ENCODE results near the gene ITPK1.

Gene ITPK1

GRCh38 chr14:93031505-93032315 is 84.0 kb downstream of the ITPK1 start:
- Histone ChIP-seq H4K8ac (ENCODE audit: low read length) (no peak overlapping the region), H2AK5ac (ENCODE audit: low read length, severe bottlenecking) (no peak overlapping the region), H3K4me1 (ENCODE audit: control insufficient read depth, insufficient read depth, low read depth, low read length) (peaks cover 32% of the 10 kb centered on the region), H3K9me3 (ENCODE audit: control insufficient read depth, low read length) (no peaks in the 10 kb centered on the region), H3K79me1 (replicated peaks; ENCODE audit: low read length, poor library complexity, severe bottlenecking) (peaks cover 2% of the 10 kb centered on the region), H2BK5ac (ENCODE audit: low read depth, low read length, poor library complexity, severe bottlenecking) (no peak overlapping the region), H2AFZ (ENCODE audit: low read depth, low read length) (no peak overlapping the region), H2BK120ac (ENCODE audit: low read depth, low read length) (no peak overlapping the region), H2BK12ac (ENCODE audit: low read length in 2 of 2) (no peak overlapping the region), H4K91ac (ENCODE audit: low read length) (no peak overlapping the region), H2BK15ac (ENCODE audit: low read depth, poor library complexity, severe bottlenecking) (no peak overlapping the region), H3K23ac (ENCODE audit: low read length in 2 of 2) (no peak overlapping the region), H3K14ac (ENCODE audit: low read length in 2 of 2) (no peak overlapping the region), H3K9ac (ENCODE audit: low read length) (no peak overlapping the region), H3K4me3 (ENCODE audit: insufficient read depth in 1 of 2, low read depth in 1 of 2, low read length in 2 of 2) (no peak overlapping the region), H3K4me2 (ENCODE audit: low read length, poor library complexity, severe bottlenecking) (no peak overlapping the region), H3K4ac (ENCODE audit: low read depth in 1 of 2, low read length in 2 of 2) (no peak overlapping the region), H3K18ac (ENCODE audit: low read depth in 1 of 2, low read length in 2 of 2) (no peak overlapping the region), H3K27ac (ENCODE audit: low read length, poor library complexity, severe bottlenecking) (no peak overlapping the region), H3K36me3 (ENCODE audit: control insufficient read depth in 1 of 2, insufficient read depth in 2 of 2, low read depth in 1 of 2, low read length in 2 of 2) (no peaks in the 10 kb centered on the region), H3K27me3 (ENCODE audit: control insufficient read depth in 1 of 2, insufficient read depth in 1 of 2, low read length in 2 of 2) (peaks cover 0 to 3% of the 10 kb centered on the region in 2 experiments)
- WGBS, result 91% methylated on average over 12 of the region's 15 CpGs
- DNase-seq, result no peak

- Histone ChIP-seq H3K4me2 (ENCODE audit: low read length, poor library complexity, severe bottlenecking) (no peak overlapping the region), H2AFZ (ENCODE audit: low read depth, low read length) (no peak overlapping the region), H3K4ac (ENCODE audit: low read depth in 1 of 2, low read length in 2 of 2) (no peak overlapping the region), H2BK15ac (ENCODE audit: low read depth, poor library complexity, severe bottlenecking) (no peak overlapping the region), H3K27ac (ENCODE audit: low read length, poor library complexity, severe bottlenecking) (no peak overlapping the region), H3K18ac (ENCODE audit: low read depth in 1 of 2, low read length in 2 of 2) (no peak overlapping the region), H2BK12ac (ENCODE audit: low read length in 2 of 2) (no peak overlapping the region), H2BK120ac (ENCODE audit: low read depth, low read length) (no peak overlapping the region), H3K4me1 (ENCODE audit: control insufficient read depth, insufficient read depth, low read depth, low read length) (peaks cover 23% of the 10 kb centered on the region), H3K4me3 (ENCODE audit: insufficient read depth in 1 of 2, low read depth in 1 of 2, low read length in 2 of 2) (no peak overlapping the region), H3K27me3 (ENCODE audit: control insufficient read depth in 1 of 2, insufficient read depth in 1 of 2, low read length in 2 of 2) (peaks cover 0 to 3% of the 10 kb centered on the region in 2 experiments), H2AK5ac (ENCODE audit: low read length, severe bottlenecking) (no peak overlapping the region), H3K36me3 (ENCODE audit: control insufficient read depth in 1 of 2, insufficient read depth in 2 of 2, low read depth in 1 of 2, low read length in 2 of 2) (no peaks in the 10 kb centered on the region), H3K23ac (ENCODE audit: low read length in 2 of 2) (no peak overlapping the region), H2BK5ac (ENCODE audit: low read depth, low read length, poor library complexity, severe bottlenecking) (no peak overlapping the region), H3K9me3 (ENCODE audit: control insufficient read depth, low read length) (no peaks in the 10 kb centered on the region), H3K14ac (ENCODE audit: low read length in 2 of 2) (no peak overlapping the region), H4K8ac (ENCODE audit: low read length) (no peak overlapping the region), H3K9ac (ENCODE audit: low read length) (no peak overlapping the region), H3K79me1 (replicated peaks; ENCODE audit: low read length, poor library complexity, severe bottlenecking) (peaks cover 2% of the 10 kb centered on the region), H4K91ac (ENCODE audit: low read length) (no peak overlapping the region)
- no peak for DNase-seq
- WGBS, result 87% methylated on average over 10 of the region's 10 CpGs
Observed at GRCh38 chr14:93030761-93031160, 85.0 kb downstream of the ITPK1 start.

- Histone ChIP-seq H3K4me3 (ENCODE audit: insufficient read depth in 1 of 2, low read depth in 1 of 2, low read length in 2 of 2) (no peak overlapping the region), H3K4ac (ENCODE audit: low read depth in 1 of 2, low read length in 2 of 2) (no peak overlapping the region), H2BK12ac (ENCODE audit: low read length in 2 of 2) (no peak overlapping the region), H3K79me1 (replicated peaks; ENCODE audit: low read length, poor library complexity, severe bottlenecking) (peaks cover 2% of the 10 kb centered on the region), H3K27me3 (ENCODE audit: control insufficient read depth in 1 of 2, insufficient read depth in 1 of 2, low read length in 2 of 2) (peaks cover 0 to 3% of the 10 kb centered on the region in 2 experiments), H3K9me3 (ENCODE audit: control insufficient read depth, low read length) (no peaks in the 10 kb centered on the region), H3K9ac (ENCODE audit: low read length) (no peak overlapping the region), H3K4me1 (ENCODE audit: control insufficient read depth, insufficient read depth, low read depth, low read length) (peaks cover 19% of the 10 kb centered on the region), H3K18ac (ENCODE audit: low read depth in 1 of 2, low read length in 2 of 2) (no peak overlapping the region), H3K36me3 (ENCODE audit: control insufficient read depth in 1 of 2, insufficient read depth in 2 of 2, low read depth in 1 of 2, low read length in 2 of 2) (no peaks in the 10 kb centered on the region), H4K91ac (ENCODE audit: low read length) (no peak overlapping the region), H4K8ac (ENCODE audit: low read length) (no peak overlapping the region), H3K27ac (ENCODE audit: low read length, poor library complexity, severe bottlenecking) (no peak overlapping the region), H3K14ac (ENCODE audit: low read length in 2 of 2) (no peak overlapping the region), H2BK15ac (ENCODE audit: low read depth, poor library complexity, severe bottlenecking) (no peak overlapping the region), H3K4me2 (ENCODE audit: low read length, poor library complexity, severe bottlenecking) (no peak overlapping the region), H2AK5ac (ENCODE audit: low read length, severe bottlenecking) (no peak overlapping the region), H3K23ac (ENCODE audit: low read length in 2 of 2) (no peak overlapping the region), H2BK5ac (ENCODE audit: low read depth, low read length, poor library complexity, severe bottlenecking) (no peak overlapping the region), H2AFZ (ENCODE audit: low read depth, low read length) (no peak overlapping the region), H2BK120ac (ENCODE audit: low read depth, low read length) (no peak overlapping the region)
- no peak for DNase-seq
- 91% methylated on average over 7 of the region's 8 CpGs for WGBS
Observed at GRCh38 chr14:93029911-93030508, 85.7 kb downstream of the ITPK1 start.

- Histone ChIP-seq H3K4me3 (ENCODE audit: insufficient read depth in 1 of 2, low read depth in 1 of 2, low read length in 2 of 2) (no peak overlapping the region), H2AK5ac (ENCODE audit: low read length, severe bottlenecking) (no peak overlapping the region), H3K9me3 (ENCODE audit: control insufficient read depth, low read length) (no peaks in the 10 kb centered on the region), H3K27ac (ENCODE audit: low read length, poor library complexity, severe bottlenecking) (no peak overlapping the region), H2BK15ac (ENCODE audit: low read depth, poor library complexity, severe bottlenecking) (no peak overlapping the region), H3K4me2 (ENCODE audit: low read length, poor library complexity, severe bottlenecking) (no peak overlapping the region), H3K27me3 (ENCODE audit: control insufficient read depth in 1 of 2, insufficient read depth in 1 of 2, low read length in 2 of 2) (peaks cover 0 to 3% of the 10 kb centered on the region in 2 experiments), H2BK120ac (ENCODE audit: low read depth, low read length) (no peak overlapping the region), H3K18ac (ENCODE audit: low read depth in 1 of 2, low read length in 2 of 2) (no peak overlapping the region), H4K8ac (ENCODE audit: low read length) (no peak overlapping the region), H2AFZ (ENCODE audit: low read depth, low read length) (no peak overlapping the region), H2BK12ac (ENCODE audit: low read length in 2 of 2) (no peak overlapping the region), H3K4me1 (ENCODE audit: control insufficient read depth, insufficient read depth, low read depth, low read length) (peaks cover 19% of the 10 kb centered on the region), H3K23ac (ENCODE audit: low read length in 2 of 2) (no peak overlapping the region), H2BK5ac (ENCODE audit: low read depth, low read length, poor library complexity, severe bottlenecking) (no peak overlapping the region), H3K79me1 (replicated peaks; ENCODE audit: low read length, poor library complexity, severe bottlenecking) (peaks cover 2% of the 10 kb centered on the region), H4K91ac (ENCODE audit: low read length) (no peak overlapping the region), H3K36me3 (ENCODE audit: control insufficient read depth in 1 of 2, insufficient read depth in 2 of 2, low read depth in 1 of 2, low read length in 2 of 2) (no peaks in the 10 kb centered on the region), H3K4ac (ENCODE audit: low read depth in 1 of 2, low read length in 2 of 2) (no peak overlapping the region), H3K14ac (ENCODE audit: low read length in 2 of 2) (no peak overlapping the region), H3K9ac (ENCODE audit: low read length) (no peak overlapping the region)
- 97% methylated on average over 5 of the region's 5 CpGs for WGBS
- DNase-seq, result no peak
Observed at GRCh38 chr14:93029417-93029816, 86.3 kb downstream of the ITPK1 start.

Data from mesenchymal stem cell (in vitro differentiated cells and primary cell).